Epidermal melanocyte (primary cell): ENCODE measurements around the gene RGS9BP.
A peak's percentile ranks its signal among the peaks of the same experiment; 100 is the strongest.
"Not testable (repeated sequence)": the region's sequence is repeated elsewhere in the genome, so short reads cannot be mapped to it uniquely, and the experiment has no call there.

Experiments used
- DNase-seq: peaks from one replicate; pipeline ENCODE4 v3.0.0; 2011; ENCODE audit warnings: low spot score; ENCODE audit not compliant: insufficient read length

Gene RGS9BP, protein sequence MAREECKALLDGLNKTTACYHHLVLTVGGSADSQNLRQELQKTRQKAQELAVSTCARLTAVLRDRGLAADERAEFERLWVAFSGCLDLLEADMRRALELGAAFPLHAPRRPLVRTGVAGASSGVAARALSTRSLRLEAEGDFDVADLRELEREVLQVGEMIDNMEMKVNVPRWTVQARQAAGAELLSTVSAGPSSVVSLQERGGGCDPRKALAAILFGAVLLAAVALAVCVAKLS

DNA sequence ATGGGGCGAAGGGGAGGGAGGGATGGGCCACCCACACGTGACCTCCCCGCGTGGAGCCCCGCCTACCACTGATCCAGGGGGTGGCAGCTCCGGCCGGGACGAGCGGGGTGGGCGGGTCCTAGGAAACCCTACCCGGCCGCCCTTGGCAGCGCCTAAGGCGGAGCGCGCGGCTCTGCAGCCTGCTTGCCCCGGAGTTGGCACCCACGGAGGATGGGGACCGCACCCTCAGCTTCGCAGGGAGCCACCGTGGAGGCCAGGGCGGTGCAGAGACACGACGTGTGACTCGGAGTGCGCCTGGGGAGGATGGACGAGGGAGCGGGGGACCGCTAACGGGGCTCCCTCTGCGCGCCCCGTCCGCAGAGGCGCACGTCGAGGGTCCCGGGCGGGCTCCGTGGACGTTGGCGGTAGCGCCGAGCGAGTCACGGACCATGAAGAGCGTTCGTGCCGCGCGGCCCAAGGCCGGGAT is at the start of gene RGS9BP:
Gene RGS9BP, plus strand, starts transcription at position 129 of the 466 bp plus-strand sequence. CDS start 416 bp downstream, outside the sequence.
- DNase-seq = peak; percentile 44

DNA sequence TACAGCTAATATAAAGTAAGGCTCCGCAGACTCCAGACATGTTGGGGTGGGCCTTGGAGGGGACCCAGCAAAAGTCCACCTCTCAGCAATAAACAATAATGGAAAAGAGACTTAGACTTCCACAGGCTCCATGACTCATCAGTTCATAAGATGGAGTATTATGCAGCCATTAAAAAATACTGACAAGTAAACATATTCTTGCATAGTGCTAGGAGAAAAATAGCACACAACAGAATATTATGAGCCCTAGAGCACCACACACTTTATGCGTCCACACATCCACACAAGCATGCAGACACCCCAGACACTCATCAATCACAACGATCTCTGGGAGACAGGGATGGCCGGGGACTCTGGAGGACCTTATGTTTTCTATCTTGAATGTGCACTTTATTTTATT is 48.7 kb upstream of the RGS9BP start:
- no peak for DNase-seq

DNA sequence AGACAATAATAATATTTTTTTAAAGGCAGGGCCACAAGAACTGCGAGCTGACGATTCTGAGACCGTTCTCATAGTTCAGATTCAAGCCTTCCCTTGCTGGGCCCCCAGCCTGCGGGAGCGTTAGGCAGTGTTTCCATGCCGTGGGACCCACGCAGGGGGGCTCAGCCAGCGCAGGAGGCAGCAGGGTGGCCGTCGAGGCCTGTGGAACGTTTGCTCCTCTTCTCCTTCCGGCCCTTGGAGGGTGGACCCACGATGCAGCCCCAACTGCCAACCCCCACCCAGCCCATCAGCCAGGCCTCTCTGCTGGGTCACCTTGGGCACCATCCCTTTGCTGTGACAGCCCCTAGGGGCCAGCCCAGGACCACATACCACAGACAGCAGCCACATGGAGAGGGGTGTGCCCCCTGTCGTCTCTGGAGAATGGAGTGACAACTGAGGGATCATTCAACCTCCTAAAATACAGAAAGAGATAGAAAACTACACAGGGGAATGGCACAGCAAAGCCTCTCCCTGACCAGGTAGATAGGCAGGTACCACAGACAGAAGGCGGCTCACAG is 47.9 kb upstream of the RGS9BP start:
- DNase-seq = no peak

DNA sequence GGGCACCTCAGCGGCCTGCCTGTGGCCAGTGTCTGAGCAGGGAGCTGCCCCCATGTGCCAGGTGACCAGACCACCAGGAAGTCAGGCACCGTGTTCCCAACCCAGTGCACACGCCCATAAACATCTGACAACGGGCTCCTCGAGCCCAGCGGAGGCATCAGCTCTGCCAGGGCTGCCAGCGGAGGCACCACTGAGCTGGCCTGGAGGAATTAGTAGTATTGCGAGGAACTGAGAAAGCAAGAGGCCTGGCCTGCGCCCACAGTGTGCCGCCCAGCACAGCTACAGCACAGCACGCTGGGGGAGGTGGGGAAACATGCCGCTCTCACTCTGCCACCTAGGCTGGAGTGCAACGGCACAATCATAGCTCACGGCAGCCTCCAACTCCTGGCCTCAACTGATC is 45.3 kb upstream of the RGS9BP start:
- DNase-seq = no peak

DNA sequence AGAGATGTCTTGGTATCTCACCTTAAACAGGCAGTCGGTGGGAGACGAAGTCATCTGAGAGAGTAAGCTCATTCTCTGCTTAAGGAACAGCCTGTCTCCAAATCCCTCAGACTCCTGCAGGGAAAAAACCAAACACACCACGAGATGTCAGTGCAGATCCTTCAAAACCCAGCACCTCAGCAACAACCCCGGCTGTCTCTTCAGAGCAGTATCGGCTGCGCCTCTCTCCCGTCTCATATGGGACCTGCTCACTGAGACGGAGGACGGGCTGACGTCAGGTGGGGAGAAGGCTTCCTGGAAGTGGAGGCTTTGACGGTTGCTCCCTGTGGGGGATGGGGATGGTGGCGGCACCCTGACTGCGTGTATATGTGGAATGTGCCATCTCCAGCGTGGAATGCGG is 44.3 kb upstream of the RGS9BP start:
- DNase-seq = no peak

GRCh38 chr19:32637480-32637879 is 38.2 kb upstream of the RGS9BP start:
- DNase-seq = no peak

GRCh38 chr19:32638625-32639024 is 37.0 kb upstream of the RGS9BP start:
- no peak for DNase-seq

DNA sequence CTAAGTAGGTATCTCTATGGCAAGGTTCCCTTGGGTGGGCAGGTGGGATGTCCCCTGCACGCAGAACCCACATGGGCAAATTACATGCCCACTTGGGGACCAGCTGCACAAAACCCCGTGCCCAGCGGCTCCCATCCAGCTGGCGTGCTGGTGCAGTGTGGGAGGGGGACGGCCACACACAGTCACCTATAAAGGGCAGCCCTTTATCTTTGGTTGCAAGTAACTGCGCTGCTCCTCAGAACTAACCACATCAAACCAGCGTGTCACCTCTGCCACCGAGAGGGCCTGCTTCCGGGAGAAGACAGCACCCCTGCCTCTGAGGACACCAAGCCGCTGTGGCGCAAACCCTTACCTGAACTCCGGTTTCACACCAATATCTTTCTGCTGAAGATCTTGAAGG is 32.9 kb upstream of the RGS9BP start:
- no peak for DNase-seq

- DNase-seq = no peak
Observed at GRCh38 chr19:32646556-32646955, 29.1 kb upstream of the RGS9BP start.

DNA sequence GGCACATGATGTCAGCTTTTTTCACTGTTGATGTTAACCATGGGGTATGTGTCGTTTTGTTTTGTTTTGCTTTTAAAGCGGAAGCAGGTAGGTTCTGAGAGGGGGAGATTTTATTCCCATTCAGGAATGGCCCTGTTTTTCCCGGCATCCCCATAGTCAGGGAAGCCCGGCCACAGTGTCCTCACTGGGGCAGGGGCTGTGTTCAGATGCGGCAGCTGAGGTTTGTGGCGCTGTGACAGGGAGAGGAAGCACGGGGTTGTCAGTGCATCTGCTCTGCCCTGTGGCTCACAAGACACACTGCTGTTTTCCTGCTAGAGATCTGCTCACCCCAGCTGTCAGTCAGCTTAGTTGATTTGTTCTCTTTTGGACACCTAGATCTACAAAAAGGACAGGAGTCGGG is 28.3 kb upstream of the RGS9BP start:
- no peak for DNase-seq

- no peak for DNase-seq
Observed at GRCh38 chr19:32649751-32650150, 25.9 kb upstream of the RGS9BP start.

GRCh38 chr19:32650671-32651070 is 25.0 kb upstream of the RGS9BP start:
- DNase-seq = no peak

- DNase-seq = no peak
Observed at GRCh38 chr19:32651729-32652140, 23.9 kb upstream of the RGS9BP start.

DNA sequence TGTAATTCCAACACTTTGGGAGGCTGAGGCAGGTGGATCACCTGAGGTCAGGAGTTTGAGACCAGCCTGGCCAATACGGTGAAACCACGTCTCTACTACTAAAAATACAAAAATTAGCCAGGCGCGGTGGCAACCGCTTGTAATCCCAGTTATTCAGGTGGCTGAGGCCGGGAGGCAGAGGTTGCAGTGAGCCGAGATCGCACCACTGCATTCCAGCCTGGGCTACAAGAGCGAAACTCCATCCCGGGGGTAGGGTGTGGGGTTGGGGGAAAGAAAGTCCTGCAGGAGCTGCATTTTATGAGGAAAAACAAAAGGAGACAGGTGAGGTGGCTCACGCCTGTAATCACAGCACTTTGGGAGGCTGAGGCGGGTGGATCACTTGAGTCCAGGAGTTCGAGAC is 23.3 kb upstream of the RGS9BP start:
- DNase-seq = not testable (repeated sequence)

DNA sequence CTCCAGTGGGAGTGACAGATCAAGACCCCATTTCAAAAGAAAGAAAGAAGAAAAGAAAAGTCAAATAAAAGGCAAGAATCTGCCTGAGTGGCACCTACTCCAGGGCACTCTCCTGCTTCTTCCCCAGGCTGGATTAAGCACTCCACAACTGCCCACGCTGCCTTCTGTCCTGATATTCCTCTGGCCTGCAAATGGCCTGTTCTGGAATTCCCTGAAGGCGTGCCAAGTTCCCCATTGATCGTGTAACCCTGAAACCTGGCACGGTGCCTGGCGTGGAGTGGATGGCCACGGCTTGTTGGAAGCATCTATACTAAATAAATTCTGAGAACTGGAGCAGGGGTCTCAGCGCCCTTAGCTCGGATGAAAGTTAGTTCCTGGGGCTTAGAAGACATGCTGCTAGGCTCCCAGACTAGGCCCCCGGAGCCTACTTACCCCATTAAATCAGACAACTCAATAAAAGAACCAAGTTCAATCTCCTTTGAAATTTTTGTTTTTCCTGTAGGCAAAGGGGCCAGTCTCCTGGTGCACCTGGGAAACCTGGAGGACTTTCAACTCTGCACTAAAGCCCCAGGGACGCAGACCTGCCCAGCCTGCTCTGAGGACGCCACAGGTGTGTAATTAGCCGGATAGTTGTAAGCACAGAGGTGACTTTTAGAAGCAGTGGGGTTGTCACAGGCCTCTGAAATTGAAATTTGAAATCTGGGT is 22.6 kb upstream of the RGS9BP start:
- DNase-seq = no peak

DNA sequence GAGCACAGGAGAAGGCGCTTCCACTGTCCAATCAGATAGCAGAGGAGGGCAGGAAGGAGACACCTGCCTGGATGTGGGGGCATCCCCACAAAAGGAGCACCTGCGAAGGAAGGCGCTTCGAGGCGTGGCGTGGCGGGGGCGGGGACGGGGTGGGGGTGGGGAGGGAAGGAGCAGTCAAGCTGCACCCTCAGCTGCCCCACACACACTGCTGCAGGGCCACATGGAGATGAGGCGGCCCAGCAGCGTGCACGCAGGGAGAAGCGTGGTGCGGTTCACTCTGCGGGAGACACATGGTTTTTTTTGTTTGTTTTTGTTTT is 22.1 kb upstream of the RGS9BP start:
- no peak for DNase-seq

DNA sequence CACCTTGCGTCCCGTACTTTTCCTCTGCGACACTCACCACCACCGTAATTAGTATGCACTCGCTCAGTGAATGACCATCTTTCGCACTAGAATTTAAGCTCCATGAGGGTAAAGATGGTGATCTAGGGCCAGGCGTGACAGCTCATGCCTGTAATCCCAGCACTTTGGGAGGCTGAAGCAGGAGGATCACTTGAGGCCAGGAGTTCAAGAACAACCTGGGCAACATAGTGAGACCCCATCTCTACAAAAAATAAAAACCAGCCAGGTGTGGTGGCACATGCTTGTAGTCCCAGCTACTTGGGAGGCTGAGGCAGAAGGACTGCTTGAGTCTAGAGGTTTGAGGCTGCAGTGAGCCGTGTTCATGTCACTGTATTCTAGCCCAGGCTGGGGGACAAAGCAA is 19.3 kb upstream of the RGS9BP start:
- DNase-seq = not testable (repeated sequence)

- DNase-seq = no peak
Observed at GRCh38 chr19:32658075-32658474, 17.6 kb upstream of the RGS9BP start.

DNA sequence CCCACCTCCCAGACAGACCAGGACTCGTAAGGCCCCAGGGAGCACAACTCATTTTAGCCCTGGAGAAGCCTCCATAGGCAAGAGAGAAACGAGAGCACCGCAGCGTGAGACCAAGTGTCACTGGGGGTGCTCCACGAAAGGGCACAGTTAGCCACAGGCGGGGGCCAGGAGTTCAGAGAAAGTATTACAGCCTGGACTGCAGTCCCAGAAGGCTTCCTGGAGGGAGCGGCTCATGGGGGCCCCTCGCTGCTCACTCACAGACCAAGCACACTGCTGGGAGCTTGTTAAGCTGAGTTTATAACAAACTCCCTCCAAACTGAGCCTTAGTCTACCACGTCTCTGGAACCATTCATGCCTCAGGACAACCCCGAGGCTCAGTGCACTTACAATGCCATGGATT is 17.1 kb upstream of the RGS9BP start:
- no peak for DNase-seq

DNA sequence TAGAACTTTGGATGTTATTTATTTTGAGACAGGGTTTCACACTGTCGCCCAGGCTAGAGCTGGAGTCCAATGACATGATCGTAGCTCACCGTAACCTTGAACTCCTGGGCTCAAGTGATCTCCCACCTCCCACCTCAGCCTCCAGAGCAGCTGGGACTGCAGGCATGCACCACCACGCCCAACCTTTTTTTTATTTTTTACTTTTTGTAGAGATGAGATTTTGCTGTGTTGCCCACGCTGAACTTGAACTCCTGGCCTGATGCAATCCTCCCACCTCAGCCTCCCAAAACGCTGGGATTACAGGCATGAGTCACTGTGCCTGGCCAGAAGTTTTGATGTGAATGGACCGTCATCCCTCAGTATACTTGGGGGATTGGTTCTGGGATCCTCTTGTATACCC is 14.3 kb upstream of the RGS9BP start:
- no peak for DNase-seq

- no peak for DNase-seq
Observed at GRCh38 chr19:32662186-32662585, 13.5 kb upstream of the RGS9BP start.

- no peak for DNase-seq
Observed at GRCh38 chr19:32666084-32666483, 9.6 kb upstream of the RGS9BP start.

- no peak for DNase-seq
Observed at GRCh38 chr19:32669310-32669709, 6.3 kb upstream of the RGS9BP start.
